HL-60 (cell line): Measurements from ENCODE around the gene LRRIQ4.

ENCODE experiments used
- GABPA ChIP-seq: IDR thresholded peaks from 2 replicates; pipeline ENCODE4 v1.6.1; 2012; ENCODE audit warnings: low read depth
- POLR2AphosphoS5 ChIP-seq: IDR thresholded peaks from 2 replicates; pipeline ENCODE4 v1.6.1; 2012; ENCODE audit warnings: low read depth
- REST ChIP-seq: IDR thresholded peaks from 2 replicates; pipeline ENCODE4 v1.6.1; 2012; ENCODE audit warnings: low read depth; ENCODE audit not compliant: insufficient replicate concordance
- TF ChIP-seq, protein P1 (sequence below): IDR thresholded peaks from one replicate; pipeline ENCODE4 v1.5.1; 2011; ENCODE audit warnings: low read length, control low read depth, inconsistent platforms; ENCODE audit not compliant: insufficient read depth

- TF ChIP-seq POLR2AphosphoS5 (no peak), REST (no peak), GABPA (no peak)
- TF ChIP-seq, protein P1, sequence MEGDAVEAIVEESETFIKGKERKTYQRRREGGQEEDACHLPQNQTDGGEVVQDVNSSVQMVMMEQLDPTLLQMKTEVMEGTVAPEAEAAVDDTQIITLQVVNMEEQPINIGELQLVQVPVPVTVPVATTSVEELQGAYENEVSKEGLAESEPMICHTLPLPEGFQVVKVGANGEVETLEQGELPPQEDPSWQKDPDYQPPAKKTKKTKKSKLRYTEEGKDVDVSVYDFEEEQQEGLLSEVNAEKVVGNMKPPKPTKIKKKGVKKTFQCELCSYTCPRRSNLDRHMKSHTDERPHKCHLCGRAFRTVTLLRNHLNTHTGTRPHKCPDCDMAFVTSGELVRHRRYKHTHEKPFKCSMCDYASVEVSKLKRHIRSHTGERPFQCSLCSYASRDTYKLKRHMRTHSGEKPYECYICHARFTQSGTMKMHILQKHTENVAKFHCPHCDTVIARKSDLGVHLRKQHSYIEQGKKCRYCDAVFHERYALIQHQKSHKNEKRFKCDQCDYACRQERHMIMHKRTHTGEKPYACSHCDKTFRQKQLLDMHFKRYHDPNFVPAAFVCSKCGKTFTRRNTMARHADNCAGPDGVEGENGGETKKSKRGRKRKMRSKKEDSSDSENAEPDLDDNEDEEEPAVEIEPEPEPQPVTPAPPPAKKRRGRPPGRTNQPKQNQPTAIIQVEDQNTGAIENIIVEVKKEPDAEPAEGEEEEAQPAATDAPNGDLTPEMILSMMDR, result no peak
These were observed 22.9 kb downstream of the LRRIQ4 start for GRCh38 chr3:169835533-169835932.
